HT-29 (cell line): ENCODE data around the gene TMC7. TPM values are rescaled to one million over a fixed set of nuclear protein-coding genes. Genes with fewer than 3 reads are reported as not detected.

Source experiments
- DNase-seq: peaks from one replicate; pipeline ENCODE4 v3.0.0-alpha.2; 2015; ENCODE audit warnings: low spot score
- total RNA-seq: library from RNA; depleted of rRNA; stranded (reverse); fragments of >200 nt; shearing (Covaris generic); gene quantifications from 2 replicates; pipeline ENCODE4 v1.2.3, GENCODE V29; 2014

Gene TMC7
- total RNA-seq, 1 experiment from 2014 or later, result 3.4 TPM

DNA sequence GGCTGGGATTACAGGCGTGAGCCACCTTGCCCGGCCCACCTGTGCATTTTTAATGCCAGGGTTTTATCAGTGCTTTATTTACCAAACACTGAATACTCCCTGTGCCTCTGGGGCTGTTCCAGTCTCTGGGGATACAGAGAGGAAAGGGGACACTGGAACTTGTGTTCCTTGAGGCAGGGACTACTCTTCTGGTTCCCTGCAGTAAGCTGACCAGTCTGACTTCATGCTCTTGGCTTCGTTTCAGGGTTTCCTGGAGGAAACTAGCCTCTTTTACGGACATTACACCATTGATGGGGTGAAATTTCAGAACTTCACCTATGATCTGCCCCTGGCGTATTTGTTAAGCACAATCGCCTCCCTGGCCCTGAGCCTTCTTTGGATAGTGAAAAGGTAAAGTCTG lies 46.2 kb downstream of the TMC7 start:
- no peak for DNase-seq

DNA sequence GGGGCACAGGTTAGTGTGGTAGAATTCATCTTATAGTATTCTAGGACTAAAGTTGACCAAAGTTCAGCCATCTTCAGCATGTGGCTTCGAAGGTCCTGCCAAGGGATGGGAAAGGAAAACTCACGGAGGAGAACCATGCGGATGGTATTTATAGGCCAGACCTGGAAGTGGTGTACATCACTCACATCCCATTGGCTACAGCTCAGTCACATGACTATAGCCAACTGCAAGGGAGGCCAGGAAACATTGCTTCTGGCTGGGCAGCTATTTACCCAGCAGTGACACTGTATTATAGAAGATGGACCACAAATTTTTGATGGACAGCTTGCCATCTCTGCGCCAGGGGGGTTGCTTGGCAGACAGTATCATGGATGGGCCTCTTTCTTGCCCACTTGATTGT lies 48.0 kb downstream of the TMC7 start:
- DNase-seq, result no peak

DNA sequence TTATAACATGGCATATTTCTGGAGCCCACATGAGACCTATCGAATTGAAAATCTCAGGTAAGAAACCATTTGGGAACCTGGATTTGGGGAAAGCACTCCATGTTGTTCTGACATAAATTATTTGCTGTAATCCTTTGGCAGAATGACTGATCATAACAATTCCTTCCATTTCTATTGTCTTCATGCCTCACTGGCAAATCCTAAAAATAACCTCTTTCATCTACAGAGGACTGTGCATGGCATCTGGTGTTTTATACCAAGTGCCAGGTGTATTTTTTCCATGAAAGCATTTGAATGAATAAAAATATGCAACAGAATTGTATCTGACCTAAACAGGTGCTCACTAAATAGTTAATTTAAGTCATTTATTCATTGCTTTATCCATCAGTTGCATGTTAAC lies 50.0 kb downstream of the TMC7 start:
- DNase-seq, result no peak

DNA sequence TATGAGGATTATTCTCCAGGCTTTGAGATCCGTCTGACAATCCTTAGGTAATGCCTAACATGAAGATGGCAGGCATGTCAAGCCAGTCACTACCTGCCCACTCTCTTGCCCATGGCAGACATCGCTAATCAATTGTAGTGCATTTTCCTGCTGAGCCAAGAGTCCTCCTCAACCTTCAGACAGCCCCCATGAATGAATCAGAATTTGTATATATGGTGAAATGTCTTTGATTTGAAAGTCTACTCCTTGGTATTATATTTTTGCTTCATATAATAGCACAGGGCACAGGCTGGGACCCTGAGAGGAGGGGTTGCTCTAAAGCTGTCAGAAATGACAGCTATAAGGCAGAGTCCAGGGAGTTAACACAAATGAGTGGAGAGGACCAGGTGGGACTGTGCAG lies 56.7 kb downstream of the TMC7 start:
- no peak for DNase-seq

DNA sequence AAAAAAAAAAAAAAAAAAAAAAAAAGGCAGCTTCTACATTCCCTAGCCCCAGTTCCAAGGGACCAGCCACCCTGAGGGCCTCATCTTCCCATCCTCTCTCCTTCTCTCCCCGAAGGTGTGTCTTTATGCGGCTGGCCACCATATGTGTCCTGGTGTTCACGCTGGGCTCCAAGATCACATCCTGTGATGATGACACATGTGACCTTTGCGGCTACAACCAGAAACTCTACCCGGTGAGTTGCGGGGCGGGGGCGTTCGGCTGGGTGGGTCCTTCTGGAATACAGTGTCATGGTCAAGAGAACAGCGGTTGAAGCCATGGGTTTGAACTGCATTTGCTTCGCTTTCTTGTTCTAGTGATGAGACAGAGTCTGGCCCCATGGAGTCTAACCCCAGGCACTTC lies 61.0 kb downstream of the TMC7 start:
- DNase-seq, result no peak

DNA sequence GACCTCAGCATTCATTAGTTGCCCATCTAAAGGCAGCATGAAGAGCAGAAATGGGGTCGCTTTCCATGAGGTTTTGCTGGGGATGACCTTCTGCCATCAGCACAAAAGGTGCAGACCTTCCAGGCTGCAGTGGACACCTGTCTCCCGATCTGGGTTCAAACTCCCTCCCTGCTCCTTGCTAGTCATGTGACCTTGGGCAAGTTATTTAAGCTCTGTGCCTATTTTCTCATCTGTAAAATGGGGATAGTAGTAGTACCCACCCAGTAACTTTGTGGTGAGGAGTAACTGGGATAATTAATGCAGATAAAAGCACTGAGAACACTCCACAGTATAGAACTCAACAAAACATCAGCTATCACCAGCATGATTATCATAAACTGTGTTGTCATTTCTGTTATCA lies 62.3 kb downstream of the TMC7 start:
- DNase-seq, result no peak

DNA sequence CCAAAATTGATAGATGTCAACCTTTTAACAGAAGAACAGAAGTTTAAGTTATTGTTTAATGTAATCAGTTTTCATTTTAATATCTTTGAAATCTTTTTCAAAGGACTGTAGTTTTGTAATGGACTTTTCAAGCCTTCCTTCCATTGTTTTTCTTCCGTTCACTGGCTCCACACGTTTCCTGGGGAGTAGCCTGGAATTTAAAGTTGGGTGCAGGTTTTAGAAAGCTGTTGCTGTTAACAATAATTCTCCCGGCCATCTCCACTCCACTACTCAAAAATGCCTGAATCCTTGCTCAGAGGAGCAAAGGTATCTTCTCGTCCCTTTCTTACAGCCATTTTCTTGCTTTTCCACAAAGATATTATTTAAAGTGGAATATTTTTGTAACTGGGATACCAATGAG lies 79.0 kb downstream of the TMC7 start:
- DNase-seq, result no peak

DNA sequence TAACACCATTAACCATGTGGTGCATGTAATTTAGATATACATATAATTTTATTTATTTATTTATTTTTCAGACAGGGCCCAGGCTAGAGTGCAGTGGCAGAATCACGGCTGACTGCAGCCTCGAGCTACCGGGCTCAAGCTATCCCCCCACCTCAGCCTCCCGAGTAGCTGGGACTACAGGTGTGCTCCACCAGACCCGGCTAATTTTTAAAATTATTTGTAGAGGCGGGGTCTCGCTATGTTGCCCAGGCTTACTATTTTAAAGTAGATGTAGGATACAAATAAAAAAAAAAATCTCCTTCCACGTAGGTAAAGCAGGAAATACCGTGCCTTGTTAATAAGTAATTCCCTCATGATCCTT lies 83.2 kb downstream of the TMC7 start:
- no peak for DNase-seq

DNA sequence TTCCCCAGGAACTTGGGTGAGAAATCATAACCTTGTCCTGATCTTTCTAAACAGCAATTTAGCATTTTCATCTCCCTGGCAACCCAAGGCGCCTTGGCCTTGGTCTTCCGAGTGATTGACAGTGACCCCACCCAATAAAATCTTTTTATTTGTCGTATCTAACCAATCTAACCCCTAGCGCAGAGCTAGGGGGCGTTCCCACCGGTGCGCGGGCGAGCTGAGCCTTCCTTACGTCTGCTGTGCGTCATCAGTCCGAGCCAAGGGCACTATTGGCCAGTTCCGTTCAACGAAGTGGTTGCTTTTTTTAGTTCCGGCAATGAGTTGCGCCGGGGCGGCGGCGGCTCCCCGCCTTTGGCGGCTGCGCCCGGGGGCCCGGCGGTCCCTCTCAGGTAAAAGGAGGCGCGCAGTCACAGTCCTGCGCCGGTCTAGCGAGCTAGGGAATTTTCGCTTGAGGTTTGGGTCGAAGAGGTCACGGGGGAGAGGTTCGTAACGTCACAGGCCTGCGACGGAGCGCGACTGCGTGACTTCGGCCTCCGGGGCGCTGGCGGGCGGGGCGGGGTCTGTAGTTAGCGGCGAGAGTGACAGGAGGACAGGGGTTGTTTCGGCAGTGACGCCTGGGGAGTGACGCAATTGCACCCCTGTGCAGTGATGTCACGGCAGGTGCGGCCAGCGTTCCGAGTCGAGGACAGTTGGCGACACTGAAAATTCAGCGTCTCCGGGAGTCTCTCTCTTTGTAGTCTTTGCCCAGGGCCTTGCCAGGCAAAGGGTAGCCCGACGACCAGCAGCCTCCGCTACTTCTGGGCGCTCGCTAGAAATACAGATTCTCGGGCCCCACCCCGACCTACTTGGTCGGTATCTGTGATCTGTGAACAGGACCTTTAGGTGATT lies 83.9 kb downstream of the TMC7 start, which contains the start of gene COQ7:
TSS of gene COQ7 (plus strand) at position 266 of the 888 bp plus-strand sequence. CDS start at position 317, 51 bp downstream.
- DNase-seq, result peak; percentile 99

DNA sequence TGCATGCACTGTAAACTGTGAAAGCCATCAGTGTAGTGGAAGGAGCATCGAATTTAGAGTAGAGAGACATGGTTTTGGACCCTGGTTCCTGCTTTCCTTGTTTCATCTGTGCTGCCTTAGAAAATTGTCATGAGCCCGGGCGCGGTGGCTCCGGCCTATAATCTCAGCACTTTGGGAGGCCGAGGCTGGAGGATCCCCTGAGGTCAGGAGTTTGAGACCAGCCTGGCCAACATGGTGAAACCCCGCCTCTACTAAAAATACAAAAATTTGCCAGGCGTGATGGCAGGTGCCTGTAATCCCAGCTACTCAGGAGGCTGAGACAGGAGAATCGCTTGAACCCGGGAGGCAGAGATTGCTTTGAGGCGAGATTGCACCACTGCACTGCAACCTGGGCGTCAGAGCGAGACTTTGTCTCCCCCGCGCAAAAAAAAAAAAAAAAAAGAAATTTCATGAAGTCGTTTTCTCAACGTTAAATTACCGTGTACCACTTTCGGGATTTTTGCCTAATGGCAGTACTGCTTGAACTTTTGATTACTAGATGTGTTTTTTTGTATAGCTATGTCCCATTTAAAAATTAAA lies 84.6 kb downstream of the TMC7 start:
- no peak for DNase-seq

DNA sequence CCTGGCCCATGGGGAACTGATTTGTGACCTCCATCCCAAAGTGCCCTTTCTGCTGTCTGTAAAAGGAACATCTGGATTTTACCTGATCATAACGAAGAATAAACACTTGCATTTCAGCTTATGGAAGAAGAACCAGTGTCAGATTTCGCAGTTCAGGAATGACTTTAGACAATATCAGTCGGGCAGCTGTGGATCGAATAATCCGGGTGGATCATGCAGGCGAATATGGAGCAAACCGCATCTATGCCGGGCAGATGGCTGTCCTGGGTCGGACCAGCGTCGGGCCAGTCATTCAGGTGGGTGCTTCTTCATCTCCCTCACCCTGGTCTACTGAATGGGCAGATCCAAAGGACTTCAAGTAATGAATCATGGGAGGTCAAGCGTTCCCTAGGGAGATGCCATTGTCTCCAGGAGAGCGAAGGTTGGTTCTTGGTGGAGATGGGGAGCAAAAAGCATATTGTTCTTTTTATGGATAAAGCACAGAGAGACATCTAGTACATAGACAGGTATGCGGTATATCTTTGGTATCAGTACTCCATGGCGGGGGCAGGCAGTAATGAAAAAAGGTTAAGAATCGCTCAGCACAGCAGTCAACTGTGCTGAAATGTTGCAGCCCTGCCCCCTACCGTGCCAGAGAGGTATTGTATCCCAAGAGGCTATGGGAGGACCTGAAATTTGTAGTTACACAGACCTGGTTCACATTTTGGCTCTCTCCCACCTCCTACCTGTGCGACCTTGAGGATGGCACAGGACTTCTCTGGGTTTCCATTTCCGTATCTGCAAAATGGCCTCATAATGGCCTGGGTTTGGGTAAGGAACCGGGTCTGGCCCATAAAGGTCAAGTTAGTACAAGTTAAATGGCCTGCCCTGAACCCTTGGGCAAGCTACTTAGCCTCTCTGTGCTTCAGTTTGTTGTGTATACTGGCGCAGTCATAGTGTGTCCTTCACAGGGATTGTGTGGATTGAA lies 88.4 kb downstream of the TMC7 start:
- DNase-seq, result peak; percentile 82

DNA sequence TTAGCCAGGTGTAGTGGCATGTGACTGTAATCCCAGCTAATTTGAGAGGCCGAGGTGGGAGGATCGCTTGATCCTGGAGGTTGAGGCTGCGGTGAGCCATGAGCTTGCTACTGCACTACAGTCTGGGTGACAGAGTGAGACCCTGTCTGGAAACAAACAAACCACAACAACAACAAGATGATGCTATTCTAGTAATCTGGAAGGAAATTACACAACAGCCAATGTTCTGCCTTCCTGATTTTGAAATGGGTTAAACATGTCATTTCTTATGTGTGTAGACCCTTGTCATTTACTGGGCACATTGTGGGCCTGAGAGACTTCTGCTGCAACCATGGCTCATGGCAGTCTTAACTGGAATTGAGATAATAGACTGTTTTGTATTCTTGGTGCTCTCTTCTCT lies 89.6 kb downstream of the TMC7 start:
- DNase-seq, result no peak

DNA sequence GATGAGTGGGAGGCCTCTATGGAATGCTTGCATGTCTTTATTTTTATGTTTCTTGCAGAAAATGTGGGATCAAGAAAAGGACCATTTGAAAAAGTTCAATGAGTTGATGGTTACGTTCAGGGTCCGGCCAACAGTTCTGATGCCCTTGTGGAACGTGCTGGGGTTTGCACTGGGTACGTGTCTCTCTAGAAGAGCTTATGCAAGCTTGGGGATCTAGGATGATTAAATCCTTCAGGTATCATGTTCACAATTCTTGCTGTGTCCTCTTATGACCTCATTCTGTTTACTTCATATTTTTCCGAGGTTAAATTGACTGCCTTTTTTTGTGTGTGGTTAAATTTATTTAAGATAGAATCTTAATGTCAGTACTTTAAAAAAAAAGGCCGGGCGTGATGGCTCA lies 90.1 kb downstream of the TMC7 start:
- DNase-seq, result no peak

DNA sequence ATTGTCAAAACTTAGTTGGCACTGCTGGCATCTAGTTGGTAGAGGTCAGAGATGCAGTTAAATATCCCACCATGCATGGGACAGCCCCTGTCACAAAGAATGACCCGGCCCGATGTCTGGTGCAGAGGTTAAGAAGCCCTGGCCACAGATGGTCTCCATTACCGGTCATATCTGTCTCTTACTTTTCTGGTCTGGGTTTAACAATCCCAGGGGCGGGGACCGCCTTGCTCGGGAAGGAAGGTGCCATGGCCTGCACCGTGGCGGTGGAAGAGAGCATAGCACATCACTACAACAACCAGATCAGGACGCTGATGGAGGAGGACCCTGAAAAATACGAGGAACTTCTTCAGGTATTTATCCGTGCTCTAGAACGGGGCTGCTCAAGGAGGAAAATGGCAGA lies 91.8 kb downstream of the TMC7 start:
- DNase-seq, result no peak

DNA sequence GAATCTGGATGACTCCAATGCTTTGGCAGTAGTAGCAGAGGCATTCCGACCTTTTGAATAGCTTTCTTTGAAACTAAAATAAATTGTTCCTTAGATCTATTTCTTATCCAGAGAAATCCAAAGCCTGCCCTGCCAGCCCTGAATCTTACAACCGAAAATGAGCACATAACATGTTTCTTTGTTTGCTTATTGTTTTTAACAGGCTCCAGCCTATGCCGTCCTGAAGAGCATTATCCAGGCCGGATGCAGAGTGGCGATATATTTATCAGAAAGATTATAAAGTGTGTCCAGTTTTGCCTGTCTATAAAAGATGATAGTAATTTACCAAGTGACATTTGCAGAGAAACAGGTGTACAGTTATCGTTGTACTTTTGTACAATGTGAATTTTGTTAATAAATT lies 94.1 kb downstream of the TMC7 start:
- DNase-seq, result no peak

DNA sequence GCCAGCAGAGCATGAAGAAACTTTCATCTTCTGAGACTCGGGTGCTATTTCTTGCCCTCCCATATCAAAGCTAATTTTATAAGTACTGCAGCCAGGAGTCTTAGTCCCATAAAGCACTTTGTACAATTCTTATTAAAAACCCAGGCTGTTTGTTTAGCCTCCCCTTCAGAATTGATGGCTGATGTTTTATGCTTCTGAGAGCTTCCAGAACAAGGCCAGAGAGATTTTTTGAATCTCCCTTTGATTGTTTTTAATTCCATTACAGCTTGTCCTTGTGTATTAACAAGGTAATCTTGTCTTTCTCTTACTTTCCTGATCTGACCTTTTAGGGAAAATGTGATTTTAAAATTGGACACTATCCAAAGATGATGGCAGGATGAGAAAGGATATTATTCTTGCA lies 99.9 kb downstream of the TMC7 start:
- no peak for DNase-seq

DNA sequence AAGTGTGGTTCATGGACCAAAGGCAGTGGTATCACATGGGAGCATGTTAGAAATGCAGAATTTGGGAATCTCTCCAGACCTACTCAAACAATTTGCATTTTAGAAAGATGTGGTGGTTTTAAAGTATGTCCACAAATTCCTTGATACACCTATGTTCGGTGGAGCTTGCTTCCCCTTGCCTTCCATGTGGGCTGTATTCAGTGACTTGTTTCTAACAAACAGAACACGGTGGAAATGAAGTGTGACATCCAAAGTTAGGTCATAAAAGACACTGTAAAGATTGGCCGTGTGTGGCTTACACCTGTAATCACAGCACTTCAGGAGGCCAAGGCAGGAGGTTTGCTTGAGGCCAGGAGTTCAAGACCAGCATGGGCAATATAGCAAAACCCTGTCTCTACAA lies 100.4 kb downstream of the TMC7 start:
- DNase-seq, result no peak

DNA sequence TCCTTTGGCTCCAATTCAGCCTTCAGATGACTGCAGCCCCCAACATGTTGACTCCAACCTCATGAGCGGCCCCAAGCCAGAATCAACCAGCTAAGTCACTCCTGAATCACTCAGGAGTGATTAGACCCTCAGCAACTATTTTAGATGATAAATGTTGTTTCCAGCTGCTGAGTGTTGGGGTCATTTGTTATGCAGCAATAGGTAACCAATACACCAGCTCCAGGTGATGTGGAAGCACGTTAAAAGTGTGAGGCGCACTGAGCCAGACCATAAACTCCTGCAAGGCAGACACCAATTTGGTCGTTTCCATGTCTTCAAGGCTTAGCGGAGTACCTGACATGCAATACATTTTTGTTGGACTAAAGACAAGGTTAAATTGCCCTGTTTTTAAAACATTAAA lies 101.1 kb downstream of the TMC7 start:
- DNase-seq, result no peak

DNA sequence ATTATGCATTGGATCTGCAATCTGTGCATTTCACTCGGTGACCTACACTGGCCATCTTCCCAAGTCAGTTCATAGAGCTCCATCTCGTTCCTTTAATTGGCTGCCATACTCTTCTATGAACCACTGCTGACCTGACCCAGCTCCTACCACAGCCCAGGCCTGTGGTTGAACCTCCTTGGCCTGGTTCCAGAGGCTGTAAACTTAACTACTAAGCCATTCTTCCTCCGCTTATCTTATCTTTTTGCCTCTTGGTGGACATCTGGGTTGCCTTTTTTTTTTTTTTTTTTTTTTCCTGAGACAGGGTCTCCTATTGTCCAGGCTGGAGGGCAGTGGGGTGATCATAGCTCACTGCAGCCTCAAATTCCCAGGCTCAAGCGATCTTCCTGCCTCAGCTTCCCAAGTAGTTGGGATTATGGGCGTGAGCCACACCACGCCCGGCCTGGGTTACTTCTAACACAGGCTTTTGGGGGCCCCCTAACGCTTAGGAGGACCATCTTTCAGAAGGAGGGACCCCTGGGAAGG lies 102.0 kb downstream of the TMC7 start:
- DNase-seq, result peak; percentile 60

DNA sequence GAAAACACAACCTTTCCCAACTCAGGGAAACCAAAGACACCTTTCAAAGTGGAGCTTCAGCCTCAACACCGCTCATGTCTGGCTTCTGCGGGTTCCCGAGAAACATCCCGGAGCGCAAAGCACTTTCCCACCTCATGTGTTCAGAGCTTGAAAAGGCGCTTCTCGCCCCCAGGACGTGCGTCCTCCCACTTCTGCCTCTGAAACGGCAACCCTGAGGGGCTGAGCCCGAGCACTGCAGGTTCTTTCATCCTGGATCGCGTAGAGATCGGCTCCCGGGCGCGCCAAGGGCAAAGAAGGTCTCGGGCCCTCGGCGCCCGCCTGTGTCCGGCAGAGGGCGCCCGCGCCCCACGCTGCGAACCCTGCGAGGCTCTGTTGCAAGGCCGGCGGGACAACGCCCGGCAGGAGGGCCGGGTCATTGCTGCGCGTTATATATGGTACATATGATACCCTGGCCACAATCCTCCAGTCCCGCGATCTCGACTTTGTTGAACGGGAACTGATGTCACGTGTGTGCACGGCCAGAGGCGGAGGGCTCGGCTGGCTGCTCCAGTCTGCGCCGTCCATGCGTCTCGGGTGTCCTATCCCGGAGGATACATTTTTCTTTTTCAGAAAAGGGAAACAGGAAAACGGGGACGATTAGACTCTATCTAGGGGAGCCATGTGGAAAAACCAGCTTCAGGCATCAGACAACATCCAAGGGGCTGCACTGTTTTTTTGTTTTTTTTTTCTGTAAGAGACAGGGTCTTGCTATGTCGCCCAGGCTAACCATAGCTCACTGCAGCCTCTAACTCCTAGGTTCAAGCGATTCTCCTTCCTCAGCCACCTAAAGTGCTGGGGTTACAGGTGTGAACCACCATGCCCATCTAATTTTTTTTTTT lies 102.8 kb downstream of the TMC7 start:
- peak; percentile 87 for DNase-seq

DNA sequence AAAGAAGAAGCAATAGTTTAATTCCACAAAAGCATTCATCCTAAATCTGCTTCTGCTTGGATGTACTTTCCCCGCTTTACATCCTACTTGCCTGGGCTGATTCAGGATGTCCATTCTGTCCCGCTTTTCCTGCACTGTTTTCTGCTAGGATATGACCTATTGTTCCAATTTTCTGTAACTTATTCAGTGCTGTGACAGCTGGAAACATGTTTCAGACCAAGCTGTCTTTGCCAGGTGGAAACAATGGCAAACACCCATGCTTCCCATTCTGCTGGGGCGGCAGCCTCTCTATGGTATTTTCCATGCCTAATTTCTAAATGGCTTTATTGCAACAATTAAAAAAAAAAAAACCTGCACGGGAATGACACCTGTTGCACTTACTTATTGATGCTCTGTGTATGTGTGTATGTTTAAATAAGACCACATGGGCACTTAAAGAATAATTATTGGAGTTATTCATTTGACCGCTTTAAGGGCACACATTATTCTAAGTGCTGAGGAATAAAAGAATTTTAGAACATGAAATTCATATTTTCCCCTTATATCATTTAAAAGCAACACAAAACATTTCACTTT lies 104.7 kb downstream of the TMC7 start:
- no peak for DNase-seq
